Retinal pigment epithelial cell (primary cell): ENCODE data around the gene EGLN2.
"Not testable (repeated sequence)": the region's sequence is repeated elsewhere in the genome, so short reads cannot be mapped to it uniquely, and the experiment has no call there.

Source experiments
- DNase-seq: peaks from one replicate; pipeline ENCODE4 v3.0.0-alpha.2; 2010; ENCODE audit warnings: low read depth
- H3K4me3 ChIP-seq: 2 replicates; pipeline ENCODE4 v1.5.1; 2011; ENCODE audit warnings: mild to moderate bottlenecking, low read length, control low read depth, moderate library complexity
- TF ChIP-seq, protein P1 (sequence below): conservative IDR thresholded peaks from 2 replicates; pipeline ENCODE4 v1.5.1; 2011; ENCODE audit warnings: low read depth, low read length, control low read depth, inconsistent platforms

The EGLN2 gene

DNA sequence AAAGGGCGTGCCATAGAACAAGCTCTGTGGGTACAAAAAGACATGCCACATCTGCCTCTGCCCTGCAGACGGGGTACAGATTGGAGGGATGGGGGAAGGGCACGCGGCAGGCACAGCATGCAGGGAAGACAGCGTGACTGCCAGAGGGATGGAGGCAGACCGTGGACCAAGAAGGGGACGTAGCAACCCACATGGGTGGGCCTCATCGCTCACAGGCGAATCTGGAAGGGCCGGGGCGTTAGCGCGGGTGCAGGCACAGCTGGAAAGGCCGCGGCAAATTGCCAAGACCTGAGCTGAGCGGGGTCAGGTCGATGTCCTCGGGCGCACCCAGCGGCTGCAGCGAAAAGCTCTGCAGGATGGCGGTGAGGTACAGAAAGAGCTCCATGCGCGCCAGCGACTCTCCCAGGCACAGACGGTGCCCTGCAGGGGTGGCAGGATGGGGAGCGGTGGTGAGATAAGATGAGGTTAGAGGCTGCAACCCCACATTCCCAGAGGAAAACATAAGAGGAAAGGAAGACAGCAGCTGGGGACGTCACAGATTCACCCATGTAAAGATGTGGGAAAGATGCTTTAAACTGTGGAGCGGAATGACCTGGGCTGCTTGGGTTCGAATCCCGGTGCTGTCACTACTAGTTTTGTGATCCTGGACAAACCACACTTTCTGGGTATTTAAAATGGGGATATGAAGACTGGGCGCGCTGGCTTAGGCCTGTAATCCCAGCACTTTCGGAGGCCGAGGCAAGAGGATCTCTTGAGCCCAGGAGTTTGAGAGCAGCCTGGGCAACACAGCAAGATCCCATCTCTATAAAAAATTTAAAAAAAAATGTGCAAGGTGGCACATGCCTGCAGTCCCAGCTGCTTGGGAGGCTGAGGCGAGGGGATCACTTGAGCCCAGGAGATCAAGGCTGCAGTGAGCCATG lies 19.7 kb downstream of the EGLN2 start:
- TF ChIP-seq, protein P1, sequence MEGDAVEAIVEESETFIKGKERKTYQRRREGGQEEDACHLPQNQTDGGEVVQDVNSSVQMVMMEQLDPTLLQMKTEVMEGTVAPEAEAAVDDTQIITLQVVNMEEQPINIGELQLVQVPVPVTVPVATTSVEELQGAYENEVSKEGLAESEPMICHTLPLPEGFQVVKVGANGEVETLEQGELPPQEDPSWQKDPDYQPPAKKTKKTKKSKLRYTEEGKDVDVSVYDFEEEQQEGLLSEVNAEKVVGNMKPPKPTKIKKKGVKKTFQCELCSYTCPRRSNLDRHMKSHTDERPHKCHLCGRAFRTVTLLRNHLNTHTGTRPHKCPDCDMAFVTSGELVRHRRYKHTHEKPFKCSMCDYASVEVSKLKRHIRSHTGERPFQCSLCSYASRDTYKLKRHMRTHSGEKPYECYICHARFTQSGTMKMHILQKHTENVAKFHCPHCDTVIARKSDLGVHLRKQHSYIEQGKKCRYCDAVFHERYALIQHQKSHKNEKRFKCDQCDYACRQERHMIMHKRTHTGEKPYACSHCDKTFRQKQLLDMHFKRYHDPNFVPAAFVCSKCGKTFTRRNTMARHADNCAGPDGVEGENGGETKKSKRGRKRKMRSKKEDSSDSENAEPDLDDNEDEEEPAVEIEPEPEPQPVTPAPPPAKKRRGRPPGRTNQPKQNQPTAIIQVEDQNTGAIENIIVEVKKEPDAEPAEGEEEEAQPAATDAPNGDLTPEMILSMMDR, result peak; percentile 27
- peak overlapping the region; percentile 27 for H3K4me3 ChIP-seq
- not testable (repeated sequence) for DNase-seq

- TF ChIP-seq, protein P1, result peak; percentile 75
- not testable (repeated sequence) for DNase-seq, H3K4me3 ChIP-seq
These were observed 20.7 kb downstream of the EGLN2 start for GRCh38 chr19:40819479-40820234.

DNA sequence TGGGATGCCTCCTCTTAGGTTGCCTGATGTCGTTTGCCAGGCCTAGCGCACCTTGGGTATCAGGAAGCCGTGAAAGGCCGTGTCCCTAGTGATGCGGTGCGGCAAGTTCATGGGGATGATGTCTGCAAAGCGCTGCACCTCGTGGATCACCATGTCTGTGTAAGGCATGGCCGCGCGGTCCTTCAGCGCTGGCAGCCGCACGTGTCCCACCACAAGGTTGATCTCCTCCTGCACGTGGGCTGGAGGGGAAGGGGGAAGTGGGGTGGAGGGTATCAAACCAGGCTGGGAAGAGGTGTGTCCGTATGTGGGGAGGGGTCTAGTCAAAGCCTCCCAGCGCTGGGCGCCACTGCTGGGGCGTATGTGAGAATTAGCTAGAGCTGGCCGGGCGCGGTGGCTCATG lies 23.2 kb downstream of the EGLN2 start:
- TF ChIP-seq, protein P1, result no peak
- no peak overlapping the region for H3K4me3 ChIP-seq
- DNase-seq, result no peak

DNA sequence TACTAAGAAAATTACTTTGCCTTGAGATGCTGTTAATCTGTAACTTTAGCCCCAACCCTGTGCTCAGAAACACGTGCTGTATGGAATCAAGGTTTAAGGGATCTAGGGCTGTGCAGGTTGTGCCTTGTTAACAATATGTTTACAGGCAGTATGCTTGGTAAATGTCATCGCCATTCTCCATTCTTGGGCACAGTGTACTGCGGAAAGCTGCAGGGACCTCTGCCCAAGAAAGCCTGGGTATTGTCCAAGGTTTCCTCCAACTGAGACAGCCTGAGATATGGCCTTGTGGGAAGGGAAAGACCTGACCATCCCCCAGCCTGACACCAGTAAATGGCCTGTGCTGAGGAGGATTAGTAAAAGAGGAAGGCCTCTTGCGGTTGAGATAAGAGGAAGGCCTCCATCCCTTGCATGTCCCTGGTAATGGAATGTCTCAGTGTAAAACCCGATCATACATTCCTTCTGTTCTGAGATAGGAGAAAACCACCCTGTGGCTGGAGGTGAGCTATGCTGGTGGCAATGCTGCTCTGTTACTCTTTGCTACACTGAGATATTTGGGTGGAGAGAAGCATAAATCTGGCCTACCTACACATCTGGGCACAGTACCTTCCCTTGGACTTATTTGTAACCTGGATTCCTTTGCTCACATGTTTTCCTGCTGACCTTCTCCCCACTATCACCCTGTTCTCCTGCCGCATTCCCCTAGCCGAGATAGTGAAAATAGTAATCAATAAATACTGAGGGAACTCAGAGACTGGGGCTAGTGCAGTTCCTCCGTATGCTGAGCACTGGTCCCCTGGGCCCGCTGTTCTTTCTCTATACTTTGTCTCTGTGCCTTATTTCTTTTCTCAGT lies 23.9 kb downstream of the EGLN2 start:
- H3K4me3 ChIP-seq, DNase-seq: not testable (repeated sequence)

DNA sequence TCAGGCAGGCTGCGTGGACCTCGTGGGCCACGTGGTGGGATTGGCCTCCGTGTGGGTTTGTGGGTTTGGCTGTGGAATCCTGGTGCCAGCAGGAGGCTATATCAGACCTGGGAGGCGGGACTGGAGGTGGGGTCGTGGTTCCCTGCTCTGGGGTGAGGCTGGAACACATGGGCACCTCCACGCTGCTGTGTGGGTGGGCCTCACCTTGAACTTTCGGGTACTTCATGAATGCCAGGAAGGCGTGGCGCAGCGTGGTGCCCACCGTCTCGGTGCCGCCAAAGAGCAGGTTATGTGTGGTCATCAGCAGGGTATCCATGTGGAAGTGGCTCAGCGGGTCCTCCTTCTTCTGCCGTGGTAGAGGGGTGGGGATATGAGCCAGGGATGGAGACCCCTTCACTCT lies 25.9 kb downstream of the EGLN2 start:
- H3K4me3 ChIP-seq, DNase-seq: not testable (repeated sequence)

GRCh38 chr19:40825460-40826095 lies 26.6 kb downstream of the EGLN2 start:
- not testable (repeated sequence) for DNase-seq, H3K4me3 ChIP-seq

- not testable (repeated sequence) for DNase-seq, H3K4me3 ChIP-seq
These were observed 27.3 kb downstream of the EGLN2 start for GRCh38 chr19:40826312-40826698.

GRCh38 chr19:40826699-40827385 lies 27.9 kb downstream of the EGLN2 start:
- DNase-seq, H3K4me3 ChIP-seq: not testable (repeated sequence)
